GM12878 (cell line): ENCODE measurements around the gene AZU1. TPM values are rescaled to one million over a fixed set of nuclear protein-coding genes. Genes with fewer than 3 reads are reported as not detected.

Experiments used
- ATAC-seq: fragments of 200-7000 bp; cut with Tn5 transposase; 3 replicates; pipeline ENCODE4 v1.9.1; 2020; ENCODE audit warnings: mild to moderate bottlenecking, moderate library complexity
- BruUV-seq: library from RNA; stranded (reverse); fragments of 400-500 nt; replicated peaks from 2 replicates; lab custom pipeline; 2021; lab: Mats Ljungman, UMichigan
- CTCF ChIA-PET: fragments of 300-600 bp; sonication (Branson Sonifier 250); formaldehyde crosslinking; extraction: SDS; loops from one replicate; lab custom pipeline; 2021; ENCODE audit warnings: inconsistent platforms; lab: Yijun Ruan, JAX
- POLR2A ChIA-PET: fragments of 350-600 bp; formaldehyde crosslinking; extraction: SDS; loops from one replicate; lab custom pipeline; 2021; ENCODE audit warnings: inconsistent platforms; lab: Charles Lee
- RAD21 ChIA-PET: fragments of 300-600 bp; sonication (Branson Sonifier 250); formaldehyde crosslinking; loops from one replicate; lab custom pipeline; 2023; ENCODE audit warnings: antibody characterized with exemption; ENCODE audit not compliant: unreplicated experiment; lab: Charles Lee
- SMC1A ChIA-PET: fragments of 300-600 bp; sonication (Branson Sonifier 250); formaldehyde crosslinking; loops from one replicate; lab custom pipeline; 2023; ENCODE audit not compliant: unreplicated experiment, uncharacterized antibody; lab: Charles Lee
- DNase-seq: peaks from one replicate; pipeline ENCODE4 v3.0.0-alpha.2; 2011; ENCODE audit warnings: low read depth, low spot score
- FAIRE-seq: peaks from 3 replicates; lab custom pipeline; 2011; peaks lifted over from hg19 to GRCh38; lab: Jason Lieb, UNC
- H2AFZ ChIP-seq: 2 replicates; pipeline ENCODE4 v1.6.0; 2011; ENCODE audit warnings: low read depth, low read length, control low read depth; ENCODE audit not compliant: control insufficient read depth
- H3K27ac ChIP-seq: 2 replicates; pipeline ENCODE4 v1.5.1; 2011; ENCODE audit warnings: control low read depth; ENCODE audit not compliant: control insufficient read depth, insufficient read depth
- H3K27me3 ChIP-seq, 2 experiments: replicated peaks in 1 of 2; 2 replicates each; pipeline versions ENCODE4 v1.6.0 to v1.6.1; 2011; ENCODE audit warnings: low read length in 1 of 2; ENCODE audit not compliant: control insufficient read depth in 2 of 2, insufficient read depth in 2 of 2
- H3K36me3 ChIP-seq, 2 experiments: 2 replicates each; pipeline ENCODE4 v1.5.1; 2011; ENCODE audit warnings: low read length in 1 of 2; ENCODE audit not compliant: control insufficient read depth in 2 of 2, insufficient read depth in 2 of 2
- H3K4me1 ChIP-seq: 2 replicates; pipeline ENCODE4 v1.6.1; 2011; ENCODE audit warnings: mild to moderate bottlenecking, low read length, moderate library complexity, mixed read lengths; ENCODE audit not compliant: control insufficient read depth, insufficient read depth
- H3K4me2 ChIP-seq: 2 replicates; pipeline ENCODE4 v1.6.0; 2011; ENCODE audit warnings: control low read depth; ENCODE audit not compliant: control insufficient read depth, insufficient read depth
- H3K4me3 ChIP-seq: fragments of 200-600 bp; sonication (generic); 2 replicates; pipeline ENCODE4 v1.5.1; 2016
- H3K79me2 ChIP-seq: 2 replicates; pipeline ENCODE4 v1.6.0; 2011; ENCODE audit warnings: low read length; ENCODE audit not compliant: control insufficient read depth, insufficient read depth
- H3K9ac ChIP-seq: 2 replicates; pipeline ENCODE4 v1.8.0; 2011; ENCODE audit warnings: low read length, control low read depth, mixed read lengths; ENCODE audit not compliant: control insufficient read depth, insufficient read depth
- H3K9me3 ChIP-seq: replicated peaks from 3 replicates; pipeline ENCODE4 v1.5.1; 2011; ENCODE audit warnings: mild to moderate bottlenecking, low read length; ENCODE audit not compliant: control insufficient read depth, insufficient read depth
- H4K20me1 ChIP-seq: 2 replicates; pipeline ENCODE4 v1.6.0; 2011; ENCODE audit not compliant: control insufficient read depth, insufficient read depth
- BCL11A ChIP-seq: IDR thresholded peaks from 2 replicates; pipeline ENCODE4 v1.6.1; 2011; ENCODE audit warnings: low read depth, low read length
- IRF5 ChIP-seq: fragments of 450-650 bp; IDR thresholded peaks from 2 replicates; pipeline ENCODE4 v1.6.1; 2017; ENCODE audit warnings: borderline replicate concordance
- KLF5 ChIP-seq: fragments of 450-650 bp; IDR thresholded peaks from 2 replicates; pipeline ENCODE4 v1.6.1; 2014; ENCODE audit warnings: mild to moderate bottlenecking; ENCODE audit not compliant: partially characterized antibody
- MAX ChIP-seq: IDR thresholded peaks from 2 replicates; pipeline ENCODE4 v1.6.1; 2012; ENCODE audit warnings: low read depth, low read length, improper control_type of control experiment
- MXI1 ChIP-seq: fragments of 150-350 bp; IDR thresholded peaks from 2 replicates; pipeline ENCODE4 v1.6.1; 2011; ENCODE audit warnings: low read depth, mild to moderate bottlenecking, inconsistent platforms, low read length, improper control_type of control experiment
- MYB ChIP-seq: fragments of 150-350 bp; IDR thresholded peaks from 2 replicates; pipeline ENCODE4 v1.6.1; 2014; ENCODE audit warnings: mild to moderate bottlenecking, low read depth, low read length, borderline replicate concordance
- NKRF ChIP-seq: fragments of 450-650 bp; conservative IDR thresholded peaks from 2 replicates; pipeline ENCODE4 v1.6.1; 2017; ENCODE audit warnings: mild to moderate bottlenecking, moderate library complexity
- PBX3 ChIP-seq: IDR thresholded peaks from 2 replicates; pipeline ENCODE4 v1.6.1; 2011; ENCODE audit warnings: mild to moderate bottlenecking, low read depth, low read length, moderate library complexity; ENCODE audit not compliant: insufficient replicate concordance
- PML ChIP-seq: IDR thresholded peaks from 2 replicates; pipeline ENCODE4 v1.6.1; 2012; ENCODE audit warnings: low read length, inconsistent platforms
- RAD21 ChIP-seq: IDR thresholded peaks from 2 replicates; pipeline ENCODE4 v1.6.1; 2011; ENCODE audit warnings: mild to moderate bottlenecking, low read depth, low read length, moderate library complexity; ENCODE audit not compliant: insufficient read depth
- SIN3A ChIP-seq: IDR thresholded peaks from 2 replicates; pipeline ENCODE4 v1.6.1; 2012; ENCODE audit warnings: low read depth, low read length, improper control_type of control experiment
- SRF ChIP-seq, 2 experiments: IDR thresholded peaks; 2 replicates each; pipeline ENCODE4 v1.6.1; 2011; ENCODE audit warnings: low read depth in 2 of 2, low read length in 2 of 2, mild to moderate bottlenecking in 1 of 2, moderate library complexity in 1 of 2
- SUZ12 ChIP-seq: fragments of 200-600 bp; sonication (generic); IDR thresholded peaks from one replicate; pipeline ENCODE4 v1.6.1; 2018; ENCODE audit warnings: antibody characterized with exemption, mild to moderate bottlenecking; ENCODE audit not compliant: unreplicated experiment
- TCF7 ChIP-seq: IDR thresholded peaks from 2 replicates; pipeline ENCODE4 v1.6.1; 2014; ENCODE audit warnings: antibody characterized with exemption, borderline replicate concordance
- WRNIP1 ChIP-seq: IDR thresholded peaks from 2 replicates; pipeline ENCODE4 v1.6.1; 2011; ENCODE audit warnings: low read depth, low read length, improper control_type of control experiment, borderline replicate concordance
- ZNF207 ChIP-seq: fragments of 450-650 bp; IDR thresholded peaks from 2 replicates; pipeline ENCODE4 v1.6.1; 2014; ENCODE audit warnings: antibody characterized with exemption, mild to moderate bottlenecking, borderline replicate concordance
- ZSCAN29 ChIP-seq: fragments of 450-650 bp; IDR thresholded peaks from 2 replicates; pipeline ENCODE4 v1.6.1; 2017; ENCODE audit warnings: mild to moderate bottlenecking, moderate library complexity
- WGBS: methylation state at CpG from one replicate; pipeline ENCODE4 v1.1.6; 2016; ENCODE audit warnings: low lambda C conversion rate; ENCODE audit not compliant: insufficient replicate concordance, insufficient coverage; ENCODE audit errors: missing lambda C conversion rate; 5-methylcytosine and 5-hydroxymethylcytosine counted together
- in situ Hi-C: fragments of 300-500 bp; cut with MboI; formaldehyde crosslinking; loops from 9 replicates; pipeline ENCODE4 v1.14.3; 2018; ENCODE audit warnings: mixed read lengths
- intact Hi-C: fragments of 100-400 bp; cut with micrococcal nuclease; formaldehyde crosslinking; loops from one replicate; pipeline ENCODE4 v1.14.2; 2022; ENCODE audit not compliant: unreplicated experiment
- polyA plus RNA-seq, 11 experiments: library from polyadenylated mRNA; depleted of rRNA in 4 of 11; unstranded in 6 of 11; stranded (reverse) in 5 of 11; fragments of >200 nt; fragmentation: Nextera tagmentation in 4 of 11; fragmentation: Illumina TruSeq in 1 of 11; extraction: Ambion mirVana in 4 of 11; extraction: Trizol in 1 of 11; gene quantifications; 1 replicate in 1 of 11; 2 replicates in 10 of 11; pipeline versions ENCODE4 v1.2.1 to v1.2.3, GENCODE V29; 2011 to 2016; ENCODE audit warnings: inconsistent platforms in 2 of 11, missing spikeins in 2 of 11, low read depth in 1 of 11
- total RNA-seq, 4 experiments: library from RNA; depleted of rRNA in 3 of 4; stranded (reverse); fragments of >200 nt in 3 of 4; fragmentation: Illumina TruSeq in 1 of 4; extraction: Trizol in 1 of 4; gene quantifications; 2 replicates each; pipeline versions ENCODE4 v1.2.1 to v1.2.3, GENCODE V29; 2013 to 2021

AZU1 gene
- total and polyA plus RNA-seq, 10 of the 15 experiments (the other 5 are each of a cell fraction or from before 2014, with no cell fraction given): not detected

GRCh38 chr19:795691-796581 is 31.7 kb upstream of the AZU1 start:
- POLR2A ChIA-PET: interaction anchor here (0.6 to 1.3 kb wide), 2 partner anchors 111 to 162 kb away, joined by 3 to 5 read pairs; no protein-coding TSS in a partner anchor
- TF ChIP-seq MAX (no peak), NKRF (no peak), MXI1 (no peak), KLF5 (no peak), SIN3A (no peak), SUZ12 (no peak), PML (no peak), PBX3 (no peak), RAD21 (no peak), BCL11A (no peak), ZNF207 (no peak), TCF7 (no peak), WRNIP1 (no peak), SRF (IDR thresholded peaks at IDR 0.05; ENCODE audit: low read depth in 2 of 2, low read length in 2 of 2) (no peak), ZSCAN29 (no peak), IRF5 (no peak), MYB (no peak)

More at GRCh38 chr19:795691-796581, 31.7 kb upstream of the AZU1 start:
- H3K27me3 ChIP-seq: no peaks in the 10 kb centered on the region
- peak overlapping the region; percentile 78 for H3K4me3 ChIP-seq
- ATAC-seq (no peak), FAIRE-seq (no peak), DNase-seq (no peak)
- H3K9me3 ChIP-seq: no peaks in the 10 kb centered on the region
- peaks cover 7% of the 10 kb centered on the region; the same call in 1 of the 2 replicates for H3K4me1 ChIP-seq
- H4K20me1 ChIP-seq: peaks cover 20% of the 10 kb centered on the region
- no TSS peak for BruUV-seq
- intact Hi-C loops: loop anchor here (2.0 kb wide), 1 partner anchor 223 kb away; the partner anchor contains the start of gene BSG
- H2AFZ ChIP-seq: peak overlapping the region; percentile 97
- ChIA-PET CTCF (no interaction called here), SMC1A (no interaction called here), RAD21 (no interaction called here)
- peaks cover 8 to 14% of the 10 kb centered on the region in 2 experiments; a peak in 3 of 4 replicates for H3K36me3 ChIP-seq
- H3K4me2 ChIP-seq: peak overlapping the region; percentile 84
- in situ Hi-C loops: no loop called here
- peak overlapping the region; percentile 78; the same call in 1 of the 2 replicates for H3K27ac ChIP-seq
- peak overlapping the region; percentile 87; the same call in 1 of the 2 replicates for H3K9ac ChIP-seq
- 69% methylated on average over 39 of the region's 39 CpGs for WGBS
- H3K79me2 ChIP-seq: peaks cover 32% of the 10 kb centered on the region
